ENCODE data around the gene FGF19. TPM values are rescaled to one million over a fixed set of nuclear protein-coding genes. Genes with fewer than 3 reads are reported as not detected.
A peak's percentile ranks its signal among the peaks of the same experiment; 100 is the strongest.

The FGF19 gene
- polyA plus RNA-seq, 1 donor from 2014 or later = 4.6 TPM

GRCh38 chr11:69705901-69706787 is 2.3 kb upstream of the FGF19 start:
- no peak overlapping the region for H3K4me3 ChIP-seq (ENCODE audit: low read length)
- H3K4me2 ChIP-seq (ENCODE audit: low read length) = no peak overlapping the region

More at GRCh38 chr11:69705901-69706787, 2.3 kb upstream of the FGF19 start:
- Histone ChIP-seq H2AFZ (ENCODE audit: low read depth, low read length) (no peak overlapping the region), H3K36me3 (ENCODE audit: insufficient read depth, low read length) (no peaks in the 10 kb centered on the region), H3K9me3 (ENCODE audit: low read length) (no peaks in the 10 kb centered on the region), H3K79me2 (replicated peaks; ENCODE audit: insufficient read depth, low read length) (peaks cover 20% of the 10 kb centered on the region), H4K20me1 (ENCODE audit: insufficient read depth) (no peaks in the 10 kb centered on the region), H3K27me3 (ENCODE audit: insufficient read depth, low read depth, low read length) (peaks cover 26% of the 10 kb centered on the region), H3K9me2 (ENCODE audit: insufficient read depth, low read length) (no peaks in the 10 kb centered on the region), H3F3A (ENCODE audit: insufficient read depth, low read length, poor library complexity, severe bottlenecking) (no peaks in the 10 kb centered on the region), H3K27ac (ENCODE audit: low read length) (peak overlapping the region; percentile 70), H3K9ac (ENCODE audit: low read length) (no peak overlapping the region)
- TF ChIP-seq TAF1 (IDR thresholded peaks at IDR 0.05; ENCODE audit: low read depth) (no peak), MXI1 (conservative IDR thresholded peaks at IDR 0.05; ENCODE audit: poor library complexity, severe bottlenecking) (no peak), EZH2 (IDR thresholded peaks at IDR 0.05; ENCODE audit: borderline replicate concordance, insufficient read depth, low read length, poor library complexity, severe bottlenecking) (no peak), EP300 (conservative IDR thresholded peaks at IDR 0.05; ENCODE audit: poor library complexity, severe bottlenecking) (no peak), CTCF (IDR thresholded peaks at IDR 0.05; ENCODE audit: poor library complexity, severe bottlenecking) (no peak), SMC3 (conservative IDR thresholded peaks at IDR 0.05; ENCODE audit: poor library complexity) (no peak), REST (IDR thresholded peaks at IDR 0.05; ENCODE audit: borderline replicate concordance) (no peak), POLR2AphosphoS5 (IDR thresholded peaks at IDR 0.05) (no peak), RAD21 (conservative IDR thresholded peaks at IDR 0.05) (no peak)
